ENCODE data around the gene ARNT2.
"Not testable (repeated sequence)": the region's sequence is repeated elsewhere in the genome, so short reads cannot be mapped to it uniquely, and the experiment has no call there.

The ARNT2 gene

GRCh38 chr15:80404057-80404760 is at the start of gene ARNT2:
Gene ARNT2 (plus strand): TSS chr15:80404382. CDS start chr15:80404516, 134 bp downstream.
- no peak for DNase-seq (ENCODE audit: low read depth in 2 of 2)

- no peak for DNase-seq (ENCODE audit: low read depth in 2 of 2)
Observed at GRCh38 chr15:80367094-80367493, 37.1 kb upstream of the ARNT2 start.

- no peak for DNase-seq (ENCODE audit: low read depth in 2 of 2)
Observed at GRCh38 chr15:80367661-80368060, 36.5 kb upstream of the ARNT2 start.

DNA sequence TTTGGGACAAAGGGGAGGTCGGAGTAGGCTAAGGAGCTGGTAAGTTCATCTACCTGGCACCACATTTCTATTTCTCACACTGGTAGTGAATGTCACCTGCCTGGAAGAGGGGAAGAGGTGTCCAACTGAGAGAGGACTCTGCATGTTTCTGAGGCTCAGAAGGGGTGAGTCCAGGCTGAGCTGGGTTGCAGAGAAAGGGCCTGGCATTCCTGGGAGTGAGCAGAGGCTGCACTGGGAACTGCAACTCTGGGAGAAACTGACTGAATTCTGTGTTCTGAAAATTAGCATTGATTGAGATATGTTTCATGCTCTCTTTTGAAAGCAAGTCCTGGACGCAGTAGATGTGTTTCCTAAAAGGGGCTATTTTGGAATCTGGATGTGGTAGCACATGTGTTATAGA is 32.3 kb upstream of the ARNT2 start:
- no peak for DNase-seq (ENCODE audit: low read depth in 2 of 2)

GRCh38 chr15:80374441-80374840 is 29.7 kb upstream of the ARNT2 start:
- DNase-seq (ENCODE audit: low read depth in 2 of 2): no peak

- DNase-seq (ENCODE audit: low read depth in 2 of 2): no peak
Observed at GRCh38 chr15:80375968-80376891, 28.0 kb upstream of the ARNT2 start.

GRCh38 chr15:80379693-80380092 is 24.5 kb upstream of the ARNT2 start:
- no peak for DNase-seq (ENCODE audit: low read depth in 2 of 2)

DNA sequence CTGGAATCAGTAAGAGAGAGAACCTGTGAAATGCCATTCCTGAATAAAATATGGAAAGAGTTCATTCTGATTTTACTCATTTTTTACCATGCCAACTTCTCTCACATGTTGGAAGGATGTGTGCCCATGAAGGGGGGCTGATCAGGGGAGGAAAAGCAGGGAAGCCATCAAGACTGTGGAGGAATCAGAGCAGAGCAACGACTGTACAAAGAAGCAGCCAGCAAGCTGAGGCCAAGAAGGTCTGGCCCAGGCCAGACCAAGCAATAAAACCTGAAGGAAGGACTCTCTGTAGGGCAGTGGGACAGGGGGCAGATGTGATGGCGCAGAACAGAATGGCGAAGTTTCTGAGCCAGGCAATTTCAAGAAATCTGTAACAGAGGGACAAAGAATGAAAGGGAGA is 24.0 kb upstream of the ARNT2 start:
- DNase-seq (ENCODE audit: low read depth in 2 of 2): no peak

GRCh38 chr15:80382285-80382684 is 21.9 kb upstream of the ARNT2 start:
- DNase-seq (ENCODE audit: low read depth in 2 of 2): no peak

- DNase-seq (ENCODE audit: low read depth in 2 of 2): no peak
Observed at GRCh38 chr15:80384432-80384831, 19.8 kb upstream of the ARNT2 start.

DNA sequence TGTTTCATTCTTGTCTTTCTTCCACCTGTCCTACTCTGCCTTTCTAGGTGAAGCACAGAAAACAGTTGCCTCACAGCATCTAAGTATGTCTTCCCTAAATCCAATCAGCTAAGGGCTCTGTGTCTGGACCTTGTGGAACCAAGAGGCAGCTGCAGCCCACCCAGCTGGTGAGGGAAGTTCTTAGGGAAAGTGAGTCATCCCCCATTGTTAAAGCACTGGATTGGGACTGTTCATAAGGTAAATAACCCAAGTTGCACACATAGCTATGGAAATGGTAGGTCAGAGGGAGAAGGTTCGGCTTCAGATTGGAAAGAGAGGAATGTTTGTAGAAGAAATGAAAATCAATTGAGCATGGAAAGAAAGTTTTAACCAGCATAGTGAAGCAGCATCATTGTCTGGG is 18.0 kb upstream of the ARNT2 start:
- no peak for DNase-seq (ENCODE audit: low read depth in 2 of 2)

- no peak for DNase-seq (ENCODE audit: low read depth in 2 of 2)
Observed at GRCh38 chr15:80388326-80388725, 15.9 kb upstream of the ARNT2 start.

DNA sequence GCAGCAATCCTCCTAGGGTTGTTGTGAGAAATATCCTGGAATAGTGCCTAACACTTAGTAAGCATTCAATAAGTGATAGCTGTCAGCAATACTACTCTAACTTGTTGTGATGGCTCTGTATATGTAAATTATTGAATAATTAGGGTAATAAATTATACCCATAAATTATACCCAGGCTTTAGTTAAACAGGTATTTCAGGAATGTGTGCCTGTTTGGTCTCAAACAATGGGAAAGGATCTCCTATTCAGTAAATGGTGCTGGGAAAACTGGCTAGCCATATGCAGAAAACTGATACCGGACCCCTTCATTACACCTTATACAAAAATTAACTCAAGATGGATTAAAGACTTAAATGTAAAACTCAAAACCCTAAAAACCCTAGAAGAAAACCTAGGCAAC is 14.8 kb upstream of the ARNT2 start:
- no peak for DNase-seq (ENCODE audit: low read depth in 2 of 2)

DNA sequence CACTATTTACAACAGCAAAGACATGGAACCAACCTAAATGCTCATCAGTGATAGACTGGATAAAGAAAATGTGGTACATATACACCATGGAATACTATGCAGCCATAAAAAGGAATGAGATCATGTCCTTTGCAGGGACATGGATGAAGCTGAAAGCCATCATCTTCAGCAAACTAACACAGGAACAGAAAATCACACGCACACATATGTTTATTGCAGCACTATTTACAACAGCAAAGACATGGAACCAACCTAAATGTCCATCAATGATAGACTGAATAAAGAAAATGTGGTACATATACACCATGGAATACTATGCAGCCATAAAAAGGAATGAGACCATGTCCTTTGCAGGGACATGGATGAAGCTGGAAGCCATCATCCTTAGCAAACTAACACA is 13.2 kb upstream of the ARNT2 start:
- DNase-seq (ENCODE audit: low read depth in 2 of 2): not testable (repeated sequence)

GRCh38 chr15:80395616-80396015 is 8.6 kb upstream of the ARNT2 start:
- no peak for DNase-seq (ENCODE audit: low read depth in 2 of 2)

DNA sequence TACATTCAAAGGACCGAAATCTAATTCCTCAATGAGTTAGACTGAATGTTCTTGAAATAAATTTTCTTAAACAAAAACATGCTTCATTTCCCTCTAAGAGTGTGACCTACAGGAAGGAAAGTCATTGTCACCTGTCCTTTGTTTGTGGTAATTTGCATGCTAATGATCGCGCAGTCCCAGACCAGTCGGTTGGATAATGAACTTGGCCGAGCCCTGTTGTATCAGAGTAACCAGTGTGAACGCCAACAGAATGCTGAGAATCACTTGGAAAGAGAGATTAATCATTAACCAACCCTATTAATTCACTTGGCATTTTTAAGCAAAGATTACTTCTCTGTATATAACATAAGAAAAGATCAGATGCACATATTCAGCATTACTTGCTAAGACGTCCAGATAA is 8.1 kb upstream of the ARNT2 start:
- DNase-seq (ENCODE audit: low read depth in 2 of 2): no peak

- DNase-seq (ENCODE audit: low read depth in 2 of 2): no peak
Observed at GRCh38 chr15:80399508-80399907, 4.7 kb upstream of the ARNT2 start.

GRCh38 chr15:80401456-80401855 is 2.7 kb upstream of the ARNT2 start:
- no peak for DNase-seq (ENCODE audit: low read depth in 2 of 2)

GRCh38 chr15:80402339-80402738 is 1.8 kb upstream of the ARNT2 start:
- DNase-seq (ENCODE audit: low read depth in 2 of 2): no peak

GRCh38 chr15:80403712-80404056 is 498 bp upstream of the ARNT2 start:
- no peak for DNase-seq (ENCODE audit: low read depth in 2 of 2)

GRCh38 chr15:80404761-80405553 is 775 bp downstream of the ARNT2 start:
- no peak for DNase-seq (ENCODE audit: low read depth in 2 of 2)

GRCh38 chr15:80405554-80405850 is 1.3 kb downstream of the ARNT2 start:
- DNase-seq (ENCODE audit: low read depth in 2 of 2): no peak

- no peak for DNase-seq (ENCODE audit: low read depth in 2 of 2)
Observed at GRCh38 chr15:80405970-80406369, 1.8 kb downstream of the ARNT2 start.

Measured in stimulated activated CD4-positive, alpha-beta T cell treated with anti-CD3 and anti-CD28 coated beads, Interleukin-15, amount 100 ng/mL, for 48 hours (primary cell).